ENCODE data around the gene FRY. TPM values are rescaled to one million over a fixed set of nuclear protein-coding genes. Genes with fewer than 3 reads are reported as not detected.
A peak's percentile ranks its signal among the peaks of the same experiment; 100 is the strongest.

FRY gene
- total and polyA plus RNA-seq, 9 of the 15 experiments (the other 6 are each of a cell fraction or from before 2014, with no cell fraction given): 0.03 to 0.31 (median 0.11) TPM; not detected in 3

DNA sequence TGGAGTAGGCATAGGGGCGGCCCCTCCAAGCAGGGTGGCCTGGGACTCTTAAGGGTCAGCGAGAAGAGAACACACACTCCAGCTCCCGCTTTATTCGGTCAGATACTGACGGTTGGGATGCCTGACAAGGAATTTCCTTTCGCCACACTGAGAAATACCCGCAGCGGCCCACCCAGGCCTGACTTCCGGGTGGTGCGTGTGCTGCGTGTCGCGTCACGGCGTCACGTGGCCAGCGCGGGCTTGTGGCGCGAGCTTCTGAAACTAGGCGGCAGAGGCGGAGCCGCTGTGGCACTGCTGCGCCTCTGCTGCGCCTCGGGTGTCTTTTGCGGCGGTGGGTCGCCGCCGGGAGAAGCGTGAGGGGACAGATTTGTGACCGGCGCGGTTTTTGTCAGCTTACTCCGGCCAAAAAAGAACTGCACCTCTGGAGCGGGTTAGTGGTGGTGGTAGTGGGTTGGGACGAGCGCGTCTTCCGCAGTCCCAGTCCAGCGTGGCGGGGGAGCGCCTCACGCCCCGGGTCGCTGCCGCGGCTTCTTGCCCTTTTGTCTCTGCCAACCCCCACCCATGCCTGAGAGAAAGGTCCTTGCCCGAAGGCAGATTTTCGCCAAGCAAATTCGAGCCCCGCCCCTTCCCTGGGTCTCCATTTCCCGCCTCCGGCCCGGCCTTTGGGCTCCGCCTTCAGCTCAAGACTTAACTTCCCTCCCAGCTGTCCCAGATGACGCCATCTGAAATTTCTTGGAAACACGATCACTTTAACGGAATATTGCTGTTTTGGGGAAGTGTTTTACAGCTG, 283.9 kb downstream of the FRY start, which contains the start of the genes BRCA2 and ZAR1L (continued):
- TF ChIP-seq, protein P1, sequence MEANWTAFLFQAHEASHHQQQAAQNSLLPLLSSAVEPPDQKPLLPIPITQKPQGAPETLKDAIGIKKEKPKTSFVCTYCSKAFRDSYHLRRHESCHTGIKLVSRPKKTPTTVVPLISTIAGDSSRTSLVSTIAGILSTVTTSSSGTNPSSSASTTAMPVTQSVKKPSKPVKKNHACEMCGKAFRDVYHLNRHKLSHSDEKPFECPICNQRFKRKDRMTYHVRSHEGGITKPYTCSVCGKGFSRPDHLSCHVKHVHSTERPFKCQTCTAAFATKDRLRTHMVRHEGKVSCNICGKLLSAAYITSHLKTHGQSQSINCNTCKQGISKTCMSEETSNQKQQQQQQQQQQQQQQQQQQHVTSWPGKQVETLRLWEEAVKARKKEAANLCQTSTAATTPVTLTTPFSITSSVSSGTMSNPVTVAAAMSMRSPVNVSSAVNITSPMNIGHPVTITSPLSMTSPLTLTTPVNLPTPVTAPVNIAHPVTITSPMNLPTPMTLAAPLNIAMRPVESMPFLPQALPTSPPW (CRISPR knock-in tag; IDR thresholded peaks at IDR 0.05): no peak
- TF ChIP-seq BRF1 (IDR thresholded peaks at IDR 0.05; ENCODE audit: borderline replicate concordance, extremely low read depth, insufficient read length) (no peak), POLR2H (tag; IDR thresholded peaks at IDR 0.05; ENCODE audit: low read depth) (peak; percentile 81), RBM34 (IDR thresholded peaks at IDR 0.05; ENCODE audit: borderline replicate concordance, insufficient read depth, low read length) (no peak), HNRNPLL (IDR thresholded peaks at IDR 0.05; ENCODE audit: low read depth, low read length, poor library complexity, severe bottlenecking) (peak; percentile 51), HDAC1 (IDR thresholded peaks at IDR 0.05) (peak in 1 of 2 experiments; percentile 90; a peak in 2 of 4 replicates), SPI1 (IDR thresholded peaks at IDR 0.05; ENCODE audit: borderline replicate concordance, low read depth, low read length) (peak; percentile 90), ATF7 (IDR thresholded peaks at IDR 0.05) (peak; percentile 96), NRF1 (conservative IDR thresholded peaks at IDR 0.05 in 1 of 2, IDR thresholded peaks at IDR 0.05 in 1 of 2) (peak; percentile 74 to 81), ZSCAN32 (CRISPR knock-in tag; IDR thresholded peaks at IDR 0.05) (no peak), RBFOX2 (IDR thresholded peaks at IDR 0.05; ENCODE audit: low read depth, low read length) (peak; percentile 98), TOE1 (IDR thresholded peaks at IDR 0.05; ENCODE audit: borderline replicate concordance) (peak; percentile 49; the same call in 1 of the 2 replicates), TOE1 (CRISPR knock-in tag; IDR thresholded peaks at IDR 0.05; ENCODE audit: borderline replicate concordance, low read depth) (no peak), GATAD2B (IDR thresholded peaks at IDR 0.05; ENCODE audit: borderline replicate concordance) (peak; percentile 62; the same call in 1 of the 2 replicates), HCFC1 (IDR thresholded peaks at IDR 0.05; ENCODE audit: low read depth, low read length) (peak; percentile 58), ELF1 (tag; IDR thresholded peaks at IDR 0.05) (peak; percentile 97), JUND (IDR thresholded peaks at IDR 0.05; ENCODE audit: borderline replicate concordance, low read depth, low read length) (peak; percentile 92), JUND (tag; IDR thresholded peaks at IDR 0.05; ENCODE audit: borderline replicate concordance, low read depth, low read length) (peak; percentile 88; the same call in 1 of the 3 replicates), PHF8 (IDR thresholded peaks at IDR 0.05; ENCODE audit: borderline replicate concordance, low read length) (peak; percentile 82), ZNF766 (CRISPR knock-in tag; conservative IDR thresholded peaks at IDR 0.05) (0 out of 2 replicates have a peak, but pooled peaks have one; percentile 23), BHLHE40 (IDR thresholded peaks at IDR 0.05; ENCODE audit: low read length) (peak; percentile 88)
- TF ChIP-seq, protein P2, sequence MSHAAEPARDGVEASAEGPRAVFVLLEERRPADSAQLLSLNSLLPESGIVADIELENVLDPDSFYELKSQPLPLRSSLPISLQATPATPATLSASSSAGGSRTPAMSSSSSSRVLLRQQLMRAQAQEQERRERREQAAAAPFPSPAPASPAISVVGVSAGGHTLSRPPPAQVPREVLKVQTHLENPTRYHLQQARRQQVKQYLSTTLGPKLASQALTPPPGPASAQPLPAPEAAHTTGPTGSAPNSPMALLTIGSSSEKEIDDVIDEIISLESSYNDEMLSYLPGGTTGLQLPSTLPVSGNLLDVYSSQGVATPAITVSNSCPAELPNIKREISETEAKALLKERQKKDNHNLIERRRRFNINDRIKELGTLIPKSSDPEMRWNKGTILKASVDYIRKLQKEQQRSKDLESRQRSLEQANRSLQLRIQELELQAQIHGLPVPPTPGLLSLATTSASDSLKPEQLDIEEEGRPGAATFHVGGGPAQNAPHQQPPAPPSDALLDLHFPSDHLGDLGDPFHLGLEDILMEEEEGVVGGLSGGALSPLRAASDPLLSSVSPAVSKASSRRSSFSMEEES (CRISPR knock-in tag; IDR thresholded peaks at IDR 0.05): peak; percentile 80
- TF ChIP-seq, protein P3, sequence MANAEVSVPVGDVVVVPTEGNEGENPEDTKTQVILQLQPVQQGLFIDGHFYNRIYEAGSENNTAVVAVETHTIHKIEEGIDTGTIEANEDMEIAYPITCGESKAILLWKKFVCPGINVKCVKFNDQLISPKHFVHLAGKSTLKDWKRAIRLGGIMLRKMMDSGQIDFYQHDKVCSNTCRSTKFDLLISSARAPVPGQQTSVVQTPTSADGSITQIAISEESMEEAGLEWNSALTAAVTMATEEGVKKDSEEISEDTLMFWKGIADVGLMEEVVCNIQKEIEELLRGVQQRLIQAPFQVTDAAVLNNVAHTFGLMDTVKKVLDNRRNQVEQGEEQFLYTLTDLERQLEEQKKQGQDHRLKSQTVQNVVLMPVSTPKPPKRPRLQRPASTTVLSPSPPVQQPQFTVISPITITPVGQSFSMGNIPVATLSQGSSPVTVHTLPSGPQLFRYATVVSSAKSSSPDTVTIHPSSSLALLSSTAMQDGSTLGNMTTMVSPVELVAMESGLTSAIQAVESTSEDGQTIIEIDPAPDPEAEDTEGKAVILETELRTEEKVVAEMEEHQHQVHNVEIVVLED (CRISPR knock-in tag; IDR thresholded peaks at IDR 0.05): peak; percentile 97

All from K562 (cell line).